ENCODE measurements around the gene THYN1.

- TF ChIP-seq, protein P1, sequence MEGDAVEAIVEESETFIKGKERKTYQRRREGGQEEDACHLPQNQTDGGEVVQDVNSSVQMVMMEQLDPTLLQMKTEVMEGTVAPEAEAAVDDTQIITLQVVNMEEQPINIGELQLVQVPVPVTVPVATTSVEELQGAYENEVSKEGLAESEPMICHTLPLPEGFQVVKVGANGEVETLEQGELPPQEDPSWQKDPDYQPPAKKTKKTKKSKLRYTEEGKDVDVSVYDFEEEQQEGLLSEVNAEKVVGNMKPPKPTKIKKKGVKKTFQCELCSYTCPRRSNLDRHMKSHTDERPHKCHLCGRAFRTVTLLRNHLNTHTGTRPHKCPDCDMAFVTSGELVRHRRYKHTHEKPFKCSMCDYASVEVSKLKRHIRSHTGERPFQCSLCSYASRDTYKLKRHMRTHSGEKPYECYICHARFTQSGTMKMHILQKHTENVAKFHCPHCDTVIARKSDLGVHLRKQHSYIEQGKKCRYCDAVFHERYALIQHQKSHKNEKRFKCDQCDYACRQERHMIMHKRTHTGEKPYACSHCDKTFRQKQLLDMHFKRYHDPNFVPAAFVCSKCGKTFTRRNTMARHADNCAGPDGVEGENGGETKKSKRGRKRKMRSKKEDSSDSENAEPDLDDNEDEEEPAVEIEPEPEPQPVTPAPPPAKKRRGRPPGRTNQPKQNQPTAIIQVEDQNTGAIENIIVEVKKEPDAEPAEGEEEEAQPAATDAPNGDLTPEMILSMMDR (IDR thresholded peaks at IDR 0.05; ENCODE audit: low read depth, low read length, missing input control): no peak
- no peak for TF ChIP-seq JUND (IDR thresholded peaks at IDR 0.05)
- no peak for TF ChIP-seq HNF4A (conservative IDR thresholded peaks at IDR 0.05)
- no peak for TF ChIP-seq YY1 (IDR thresholded peaks at IDR 0.05)
- TF ChIP-seq ZBTB33 (IDR thresholded peaks at IDR 0.05): no peak
- TF ChIP-seq RAD21 (IDR thresholded peaks at IDR 0.05): no peak
- no peak for TF ChIP-seq EGR1 (IDR thresholded peaks at IDR 0.05; ENCODE audit: low read depth in 2 of 2)
- no peak for TF ChIP-seq REST (IDR thresholded peaks at IDR 0.05)
- TF ChIP-seq HNF4G (IDR thresholded peaks at IDR 0.05): no peak
- no peak for TF ChIP-seq TAF1 (conservative IDR thresholded peaks at IDR 0.05)
- no peak for TF ChIP-seq MAX (IDR thresholded peaks at IDR 0.05)
These were observed 40.3 kb upstream of the THYN1 start for GRCh38 chr11:134293119-134294113.

All from liver (tissue), 3 donors.